OCI-LY3 (cell line): Measurements from ENCODE around the gene TTLL5.

Source experiments
- EZH2phosphoT487 ChIP-seq: fragments of 200-600 bp; shearing (Covaris generic); IDR thresholded peaks from 2 replicates; pipeline ENCODE4 v1.6.1; 2018; ENCODE audit warnings: antibody characterized with exemption, mixed run types, low read depth
- TF ChIP-seq, protein P1 (sequence below): fragments of 200-600, 300-600 bp; sonication (generic); IDR thresholded peaks from 2 replicates; pipeline ENCODE4 v1.5.1; 2014; ENCODE audit warnings: antibody characterized with exemption, low read length, low read depth

DNA sequence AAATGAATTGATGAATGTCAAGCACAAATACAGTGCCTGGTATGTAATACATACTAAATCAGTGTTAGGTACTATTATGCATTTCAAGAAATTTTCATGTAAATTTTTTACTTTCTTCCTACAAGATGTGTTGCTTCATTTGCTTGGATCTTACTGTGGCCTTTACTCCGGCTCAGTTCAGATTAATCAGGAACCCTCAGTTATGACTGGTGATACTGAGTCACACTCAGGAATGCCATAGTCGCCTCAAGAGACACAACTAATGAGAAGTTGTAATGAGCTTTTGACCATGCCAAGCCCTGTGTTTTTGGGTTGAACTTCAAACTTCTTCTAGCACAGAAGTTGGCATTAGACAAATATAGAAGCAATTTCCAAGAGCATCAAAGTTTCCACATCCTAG, 224.8 kb downstream of the TTLL5 start:
- TF ChIP-seq, protein P1, sequence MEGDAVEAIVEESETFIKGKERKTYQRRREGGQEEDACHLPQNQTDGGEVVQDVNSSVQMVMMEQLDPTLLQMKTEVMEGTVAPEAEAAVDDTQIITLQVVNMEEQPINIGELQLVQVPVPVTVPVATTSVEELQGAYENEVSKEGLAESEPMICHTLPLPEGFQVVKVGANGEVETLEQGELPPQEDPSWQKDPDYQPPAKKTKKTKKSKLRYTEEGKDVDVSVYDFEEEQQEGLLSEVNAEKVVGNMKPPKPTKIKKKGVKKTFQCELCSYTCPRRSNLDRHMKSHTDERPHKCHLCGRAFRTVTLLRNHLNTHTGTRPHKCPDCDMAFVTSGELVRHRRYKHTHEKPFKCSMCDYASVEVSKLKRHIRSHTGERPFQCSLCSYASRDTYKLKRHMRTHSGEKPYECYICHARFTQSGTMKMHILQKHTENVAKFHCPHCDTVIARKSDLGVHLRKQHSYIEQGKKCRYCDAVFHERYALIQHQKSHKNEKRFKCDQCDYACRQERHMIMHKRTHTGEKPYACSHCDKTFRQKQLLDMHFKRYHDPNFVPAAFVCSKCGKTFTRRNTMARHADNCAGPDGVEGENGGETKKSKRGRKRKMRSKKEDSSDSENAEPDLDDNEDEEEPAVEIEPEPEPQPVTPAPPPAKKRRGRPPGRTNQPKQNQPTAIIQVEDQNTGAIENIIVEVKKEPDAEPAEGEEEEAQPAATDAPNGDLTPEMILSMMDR: no peak
- no peak for TF ChIP-seq EZH2phosphoT487
